PC-3 (cell line): Measurements from ENCODE around the gene TBC1D5. TPM values are rescaled to one million over a fixed set of nuclear protein-coding genes. Genes with fewer than 3 reads are reported as not detected.
A peak's percentile ranks its signal among the peaks of the same experiment; 100 is the strongest.

Experiments used
- ATAC-seq: fragments of 200-7000 bp; cut with Tn5 transposase; 2 replicates; pipeline ENCODE4 v1.9.1; 2020; ENCODE audit warnings: mild to moderate bottlenecking, moderate library complexity
- BruUV-seq: library from RNA; stranded (reverse); fragments of 400-500 nt; replicated peaks from 2 replicates; lab custom pipeline; 2021; lab: Mats Ljungman, UMichigan
- CTCF ChIA-PET: fragments of 300-600 bp; sonication (Branson Sonifier 250); formaldehyde crosslinking; loops from one replicate; lab custom pipeline; 2022; ENCODE audit warnings: antibody characterized with exemption; lab: Charles Lee
- POLR2A ChIA-PET: fragments of 300-600 bp; sonication (Branson Sonifier 250); formaldehyde crosslinking; loops from one replicate; lab custom pipeline; 2022; ENCODE audit warnings: antibody characterized with exemption; ENCODE audit not compliant: unreplicated experiment; lab: Charles Lee
- DNase-seq: peaks from one replicate; pipeline ENCODE4 v3.0.0-alpha.2; 2015
- H2AFZ ChIP-seq: fragments of 300-600 bp; sonication (generic); 2 replicates; pipeline ENCODE4 v1.6.0; 2016; ENCODE audit warnings: antibody characterized with exemption, low read length
- H3F3A ChIP-seq: fragments of 300-600 bp; sonication (generic); one replicate; pipeline ENCODE4 v1.6.0; 2017; ENCODE audit warnings: antibody characterized with exemption, low read length, control low read depth, mild to moderate bottlenecking; ENCODE audit not compliant: unreplicated experiment
- H3K27ac ChIP-seq: fragments of 300-600 bp; sonication (generic); 2 replicates; pipeline ENCODE4 v1.5.1; 2016; ENCODE audit warnings: mild to moderate bottlenecking, low read length
- H3K27me3 ChIP-seq: fragments of 300-600 bp; sonication (generic); 2 replicates; pipeline ENCODE4 v1.6.1; 2016; ENCODE audit warnings: low read length, mixed read lengths
- H3K36me3 ChIP-seq: fragments of 300-600 bp; sonication (generic); 2 replicates; pipeline ENCODE4 v1.6.1; 2016; ENCODE audit warnings: low read depth, mixed run types, low read length, mixed read lengths
- H3K4me1 ChIP-seq: fragments of 300-600 bp; sonication (generic); 2 replicates; pipeline ENCODE4 v1.5.1; 2016; ENCODE audit warnings: low read length; ENCODE audit not compliant: insufficient read depth
- H3K4me2 ChIP-seq: fragments of 300-600 bp; sonication (generic); 2 replicates; pipeline ENCODE4 v1.6.0; 2016; ENCODE audit warnings: low read length
- H3K4me3 ChIP-seq: fragments of 300-600 bp; sonication (generic); 2 replicates; pipeline ENCODE4 v1.5.1; 2016; ENCODE audit warnings: mild to moderate bottlenecking, low read length, mixed read lengths
- H3K79me2 ChIP-seq: fragments of 300-600 bp; sonication (generic); 2 replicates; pipeline ENCODE4 v1.6.1; 2017; ENCODE audit warnings: low read length, mixed read lengths
- H3K9ac ChIP-seq: fragments of 300-600 bp; sonication (generic); 2 replicates; pipeline ENCODE4 v1.6.0; 2016; ENCODE audit warnings: mild to moderate bottlenecking, low read length
- H3K9me2 ChIP-seq: fragments of 300-600 bp; sonication (generic); replicated peaks from 2 replicates; pipeline ENCODE4 v1.6.1; 2016; ENCODE audit warnings: mixed run types, low read length, mixed read lengths
- H3K9me3 ChIP-seq: fragments of 300-600 bp; sonication (generic); 2 replicates; pipeline ENCODE4 v1.6.1; 2016; ENCODE audit warnings: low read length, mixed read lengths
- H4K20me1 ChIP-seq: fragments of 300-600 bp; sonication (generic); 2 replicates; pipeline ENCODE4 v1.6.1; 2016; ENCODE audit warnings: low read length, mixed read lengths
- CTCF ChIP-seq: fragments of 300-600 bp; sonication (generic); conservative IDR thresholded peaks from 2 replicates; pipeline ENCODE4 v1.5.1; 2017; ENCODE audit warnings: antibody characterized with exemption, low read depth, mild to moderate bottlenecking, low read length
- EZH2 ChIP-seq: fragments of 300-600 bp; sonication (generic); IDR thresholded peaks from one replicate; pipeline ENCODE4 v1.6.1; 2017; ENCODE audit warnings: antibody characterized with exemption, mild to moderate bottlenecking, low read length; ENCODE audit not compliant: unreplicated experiment
- EZH2phosphoT487 ChIP-seq: fragments of 300-600 bp; sonication (generic); IDR thresholded peaks from 2 replicates; pipeline ENCODE4 v1.6.1; 2018; ENCODE audit warnings: mild to moderate bottlenecking, antibody characterized with exemption, low read length, borderline replicate concordance
- intact Hi-C: fragments of 100-400 bp; cut with micrococcal nuclease; formaldehyde crosslinking; loops from 2 replicates; pipeline ENCODE4 v1.9.0; 2023
- total RNA-seq: library from RNA; depleted of rRNA; stranded (reverse); fragments of >200 nt; gene quantifications from 2 replicates; pipeline ENCODE4 v1.2.3, GENCODE V29; 2014

The TBC1D5 gene
- total RNA-seq, 1 experiment from 2014 or later: 54.5 TPM

GRCh38 chr3:17157713-17158112, 584.7 kb downstream of the TBC1D5 start:
- ChIA-PET CTCF (no interaction called here), POLR2A (no interaction called here)
- H3F3A ChIP-seq: no peaks in the 10 kb centered on the region
- H3K9ac ChIP-seq: no peak overlapping the region
- H3K4me2 ChIP-seq: 0 out of 2 replicates have a peak overlapping the region, but pooled peaks have one; percentile 34
- no peak for TF ChIP-seq EZH2phosphoT487
- no peak for TF ChIP-seq CTCF
- no peak for TF ChIP-seq EZH2
- H3K79me2 ChIP-seq: no peaks in the 10 kb centered on the region
- intact Hi-C loops: no loop called here
- H3K9me2 ChIP-seq: no peaks in the 10 kb centered on the region
- H3K9me3 ChIP-seq: no peaks in the 10 kb centered on the region
- H3K36me3 ChIP-seq: 0 out of 2 replicates have a peak, but pooled peaks cover 9% of the 10 kb centered on the region
- BruUV-seq: no TSS peak
- H3K27ac ChIP-seq: peak overlapping the region; percentile 41
- H4K20me1 ChIP-seq: no peaks in the 10 kb centered on the region
- ATAC-seq: peak; percentile 91
- DNase-seq: peak; percentile 64
- no peak overlapping the region for H3K4me3 ChIP-seq
- H3K4me1 ChIP-seq: peaks cover 19% of the 10 kb centered on the region
- no peak overlapping the region for H2AFZ ChIP-seq
- no peaks in the 10 kb centered on the region for H3K27me3 ChIP-seq

GRCh38 chr3:17156864-17157263, 585.6 kb downstream of the TBC1D5 start:
- intact Hi-C loops: no loop called here
- Histone ChIP-seq H3K4me2 (no peak overlapping the region), H3K27me3 (no peaks in the 10 kb centered on the region), H3K4me3 (no peak overlapping the region), H3F3A (no peaks in the 10 kb centered on the region), H4K20me1 (no peaks in the 10 kb centered on the region), H3K4me1 (peaks cover 19% of the 10 kb centered on the region), H3K9me2 (no peaks in the 10 kb centered on the region), H3K9me3 (no peaks in the 10 kb centered on the region), H3K36me3 (0 out of 2 replicates have a peak, but pooled peaks cover 9% of the 10 kb centered on the region), H2AFZ (no peak overlapping the region), H3K79me2 (no peaks in the 10 kb centered on the region), H3K9ac (no peak overlapping the region), H3K27ac (peak overlapping the region; percentile 39)
- BruUV-seq: no TSS peak
- ATAC-seq (no peak), DNase-seq (no peak)
- TF ChIP-seq CTCF (no peak), EZH2phosphoT487 (no peak), EZH2 (no peak)
- ChIA-PET POLR2A (interaction anchor here (0.6 kb wide), 1 partner anchor 947 kb away, joined by 3 read pairs; no protein-coding TSS in a partner anchor), CTCF (no interaction called here)

GRCh38 chr3:17155951-17156350, 586.5 kb downstream of the TBC1D5 start:
- H2AFZ ChIP-seq: no peak overlapping the region
- no peaks in the 10 kb centered on the region for H3F3A ChIP-seq
- H3K9me2 ChIP-seq: no peaks in the 10 kb centered on the region
- ChIA-PET POLR2A (no interaction called here), CTCF (no interaction called here)
- H3K9me3 ChIP-seq: no peaks in the 10 kb centered on the region
- intact Hi-C loops: no loop called here
- TF ChIP-seq CTCF (no peak), EZH2phosphoT487 (no peak), EZH2 (no peak)
- no peak overlapping the region for H3K4me3 ChIP-seq
- no peaks in the 10 kb centered on the region for H3K27me3 ChIP-seq
- ATAC-seq (no peak), DNase-seq (no peak)
- no TSS peak for BruUV-seq
- H4K20me1 ChIP-seq: no peaks in the 10 kb centered on the region
- H3K79me2 ChIP-seq: no peaks in the 10 kb centered on the region
- H3K9ac ChIP-seq: no peak overlapping the region
- no peak overlapping the region for H3K4me2 ChIP-seq
- peaks cover 19% of the 10 kb centered on the region for H3K4me1 ChIP-seq
- H3K27ac ChIP-seq: no peak overlapping the region
- 0 out of 2 replicates have a peak, but pooled peaks cover 9% of the 10 kb centered on the region for H3K36me3 ChIP-seq
